ENCODE data around the gene HOXA4. TPM values are rescaled to one million over a fixed set of nuclear protein-coding genes. Genes with fewer than 3 reads are reported as not detected.

HOXA4 gene
- total RNA-seq, 2 experiments from 2014 or later: not detected

DNA sequence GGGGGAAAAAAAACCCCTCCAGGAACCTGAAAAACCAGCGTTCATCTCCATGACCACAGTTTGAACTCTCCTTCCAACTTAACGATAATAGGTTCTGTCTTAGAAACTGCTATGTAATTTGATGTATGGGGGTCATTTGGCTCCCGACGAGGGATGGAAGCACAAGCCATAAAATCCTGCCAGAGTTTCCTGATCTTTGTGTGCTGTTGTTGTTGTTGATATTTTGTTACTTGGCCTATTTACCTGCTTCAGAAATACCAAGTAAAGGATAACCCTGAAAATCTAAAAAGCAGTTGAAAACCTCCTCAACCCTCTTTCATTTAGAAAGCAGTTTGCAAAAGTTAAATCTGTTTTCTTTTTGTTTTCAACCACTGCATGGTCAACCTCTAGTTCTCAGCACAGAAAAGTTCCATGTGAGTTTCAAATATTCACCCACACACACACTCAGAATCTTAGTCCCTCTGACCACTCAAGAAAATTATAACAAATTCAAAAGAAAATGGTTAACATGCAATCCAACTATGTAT, 18.7 kb downstream of the HOXA4 start:
- POLR2A ChIA-PET: no interaction called here
- H3K27me3 Mint-ChIP-seq: peaks cover 36% of the 10 kb centered on the region
- CTCF ChIA-PET: no interaction called here
- Histone ChIP-seq H3K4me1 (ENCODE audit: insufficient read depth, low read length) (no peaks in the 10 kb centered on the region), H3K27ac (ENCODE audit: low read depth in 1 of 2, low read length in 2 of 2) (no peak overlapping the region), H3K27me3 (ENCODE audit: control insufficient read depth in 1 of 2, insufficient read depth in 2 of 2, low read length in 2 of 2) (peaks cover 3 to 5% of the 10 kb centered on the region in 2 experiments), H3K36me3 (ENCODE audit: insufficient read depth, low read length) (no peaks in the 10 kb centered on the region), H3K9me3 (ENCODE audit: control insufficient read depth in 1 of 2, insufficient read depth in 1 of 2, low read length in 2 of 2) (peaks cover 0 to 18% of the 10 kb centered on the region in 2 experiments), H3K4me3 (ENCODE audit: low read length) (no peak overlapping the region)
- no peaks in the 10 kb centered on the region for H3K4me1 Mint-ChIP-seq (ENCODE audit: low read depth)
- no peak for ATAC-seq (ENCODE audit: poor library complexity)
- H3K27ac Mint-ChIP-seq: no peak overlapping the region
- H3K9me3 Mint-ChIP-seq: no peaks in the 10 kb centered on the region
- intact Hi-C loops (cut with DNase I, micrococcal nuclease): no loop called here
- H3K36me3 Mint-ChIP-seq (ENCODE audit: low read depth): no peaks in the 10 kb centered on the region
- TF ChIP-seq, protein P1, sequence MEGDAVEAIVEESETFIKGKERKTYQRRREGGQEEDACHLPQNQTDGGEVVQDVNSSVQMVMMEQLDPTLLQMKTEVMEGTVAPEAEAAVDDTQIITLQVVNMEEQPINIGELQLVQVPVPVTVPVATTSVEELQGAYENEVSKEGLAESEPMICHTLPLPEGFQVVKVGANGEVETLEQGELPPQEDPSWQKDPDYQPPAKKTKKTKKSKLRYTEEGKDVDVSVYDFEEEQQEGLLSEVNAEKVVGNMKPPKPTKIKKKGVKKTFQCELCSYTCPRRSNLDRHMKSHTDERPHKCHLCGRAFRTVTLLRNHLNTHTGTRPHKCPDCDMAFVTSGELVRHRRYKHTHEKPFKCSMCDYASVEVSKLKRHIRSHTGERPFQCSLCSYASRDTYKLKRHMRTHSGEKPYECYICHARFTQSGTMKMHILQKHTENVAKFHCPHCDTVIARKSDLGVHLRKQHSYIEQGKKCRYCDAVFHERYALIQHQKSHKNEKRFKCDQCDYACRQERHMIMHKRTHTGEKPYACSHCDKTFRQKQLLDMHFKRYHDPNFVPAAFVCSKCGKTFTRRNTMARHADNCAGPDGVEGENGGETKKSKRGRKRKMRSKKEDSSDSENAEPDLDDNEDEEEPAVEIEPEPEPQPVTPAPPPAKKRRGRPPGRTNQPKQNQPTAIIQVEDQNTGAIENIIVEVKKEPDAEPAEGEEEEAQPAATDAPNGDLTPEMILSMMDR (IDR thresholded peaks at IDR 0.05): no peak
- no peak overlapping the region for H3K4me3 Mint-ChIP-seq
- no peak for DNase-seq

DNA sequence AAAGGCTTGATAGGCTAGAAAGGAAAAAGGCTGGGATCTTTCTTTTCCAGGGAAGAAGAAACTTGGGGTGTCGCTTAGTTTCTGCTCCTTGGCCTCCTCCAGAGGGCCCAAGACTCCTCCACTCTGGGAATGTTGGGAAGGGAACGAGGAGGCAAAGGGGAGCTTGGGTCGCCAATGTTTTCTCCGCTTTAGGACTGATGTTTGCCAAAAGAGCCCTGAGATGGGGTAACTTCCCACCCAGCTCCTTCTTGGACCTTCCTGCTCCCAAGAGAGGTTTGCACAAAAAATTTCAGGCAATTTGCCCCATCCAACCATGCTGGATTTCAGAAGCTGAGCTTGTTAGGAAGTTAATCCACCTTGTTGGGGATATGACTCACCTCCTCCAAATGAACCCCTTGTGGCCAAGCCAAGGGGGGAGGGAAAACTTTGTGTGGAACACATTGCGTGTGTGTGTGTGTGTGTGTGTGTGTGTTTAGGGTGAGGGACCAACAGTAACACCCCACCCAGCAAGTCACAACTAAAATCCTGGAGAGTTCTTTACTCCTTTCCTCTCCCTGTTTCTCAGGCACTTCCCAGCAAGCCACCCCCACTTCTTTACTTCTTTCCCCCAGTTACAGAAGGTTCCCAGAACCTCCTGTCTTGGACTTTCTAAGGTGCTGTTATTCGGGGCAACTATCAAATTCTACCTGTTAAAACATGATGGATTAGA, 19.4 kb downstream of the HOXA4 start:
- Mint-ChIP-seq H3K4me1 (ENCODE audit: low read depth) (no peaks in the 10 kb centered on the region), H3K4me3 (no peak overlapping the region), H3K9me3 (no peaks in the 10 kb centered on the region), H3K36me3 (ENCODE audit: low read depth) (no peaks in the 10 kb centered on the region), H3K27me3 (peaks cover 32% of the 10 kb centered on the region), H3K27ac (no peak overlapping the region)
- CTCF ChIA-PET: no interaction called here
- H3K36me3 ChIP-seq (ENCODE audit: insufficient read depth, low read length): no peaks in the 10 kb centered on the region
- ATAC-seq (ENCODE audit: poor library complexity): no peak
- H3K4me3 ChIP-seq (ENCODE audit: low read length): no peak overlapping the region
- intact Hi-C loops (cut with DNase I, micrococcal nuclease): no loop called here
- peaks cover 0 to 24% of the 10 kb centered on the region in 2 experiments for H3K9me3 ChIP-seq (ENCODE audit: control insufficient read depth in 1 of 2, insufficient read depth in 1 of 2, low read length in 2 of 2)
- no peak overlapping the region for H3K27ac ChIP-seq (ENCODE audit: low read depth in 1 of 2, low read length in 2 of 2)
- no peak for DNase-seq
- peaks cover 5% of the 10 kb centered on the region in 2 experiments for H3K27me3 ChIP-seq (ENCODE audit: control insufficient read depth in 1 of 2, insufficient read depth in 2 of 2, low read length in 2 of 2)
- no peaks in the 10 kb centered on the region for H3K4me1 ChIP-seq (ENCODE audit: insufficient read depth, low read length)
- TF ChIP-seq, protein P1 (IDR thresholded peaks at IDR 0.05): no peak
- POLR2A ChIA-PET: no interaction called here

DNA sequence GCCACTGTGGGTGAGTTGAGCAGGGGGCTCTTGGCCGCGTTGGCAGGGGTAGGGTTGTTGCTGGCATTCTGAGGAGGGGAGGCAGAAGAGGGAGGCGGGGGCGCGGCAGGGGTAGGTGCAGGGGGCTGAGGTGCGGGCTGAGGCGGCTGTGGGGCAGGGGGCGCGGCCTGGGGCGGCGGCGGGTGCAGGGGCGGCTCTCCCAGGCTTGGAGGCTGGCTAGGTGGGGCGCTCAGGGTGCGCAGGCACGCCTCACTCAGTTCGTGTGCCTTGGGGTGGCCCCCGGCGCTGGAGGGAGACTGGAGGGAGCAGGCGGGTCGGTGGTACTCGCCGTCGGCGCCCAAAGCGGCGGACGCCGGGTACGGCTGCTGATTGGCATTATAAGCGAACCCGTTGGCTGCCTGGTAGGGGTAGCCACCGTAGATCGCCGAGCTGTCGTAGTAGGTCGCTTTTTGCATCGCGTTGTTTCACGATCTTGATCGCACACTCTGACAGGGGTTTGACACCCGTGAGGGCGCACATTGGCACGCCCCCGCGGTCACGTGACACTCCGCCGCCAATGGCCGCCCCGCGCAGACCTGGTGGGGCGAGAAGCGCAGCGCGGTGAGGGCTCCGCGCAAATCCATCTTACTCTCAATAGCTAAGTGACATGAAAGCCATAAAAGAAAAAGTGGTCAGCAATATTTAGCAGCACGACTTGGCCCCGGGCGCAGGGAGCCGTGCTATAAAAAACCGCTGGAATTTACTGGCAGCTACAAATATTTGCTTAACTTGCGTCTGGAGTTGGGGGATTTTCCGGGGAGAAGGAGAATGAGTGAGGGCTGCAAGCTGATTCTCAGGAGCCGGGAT, 20.1 kb downstream of the HOXA4 start:
- Histone ChIP-seq H3K4me1 (ENCODE audit: insufficient read depth, low read length) (no peaks in the 10 kb centered on the region), H3K4me3 (ENCODE audit: low read length) (no peak overlapping the region), H3K27ac (ENCODE audit: low read depth in 1 of 2, low read length in 2 of 2) (no peak overlapping the region), H3K9me3 (ENCODE audit: control insufficient read depth in 1 of 2, insufficient read depth in 1 of 2, low read length in 2 of 2) (peaks cover 0 to 18% of the 10 kb centered on the region in 2 experiments), H3K36me3 (ENCODE audit: insufficient read depth, low read length) (no peaks in the 10 kb centered on the region), H3K27me3 (ENCODE audit: control insufficient read depth in 1 of 2, insufficient read depth in 2 of 2, low read length in 2 of 2) (peaks cover 9% of the 10 kb centered on the region in 2 experiments)
- Mint-ChIP-seq H3K4me1 (ENCODE audit: low read depth) (no peaks in the 10 kb centered on the region), H3K27me3 (peaks cover 37% of the 10 kb centered on the region), H3K9me3 (no peaks in the 10 kb centered on the region), H3K27ac (no peak overlapping the region), H3K36me3 (ENCODE audit: low read depth) (no peaks in the 10 kb centered on the region), H3K4me3 (no peak overlapping the region)
- ChIA-PET POLR2A (no interaction called here), CTCF (no interaction called here)
- no peak for DNase-seq
- intact Hi-C loops (cut with DNase I, micrococcal nuclease): no loop called here
- TF ChIP-seq, protein P1 (IDR thresholded peaks at IDR 0.05): no peak
- ATAC-seq (ENCODE audit: poor library complexity): no peak

Measured in CD4-positive, alpha-beta T cell (primary cell).